ENCODE data around the gene MBTD1. TPM values are rescaled to one million over a fixed set of nuclear protein-coding genes. Genes with fewer than 3 reads are reported as not detected.
"Not testable (repeated sequence)": the region's sequence is repeated elsewhere in the genome, so short reads cannot be mapped to it uniquely, and the experiment has no call there.

Gene MBTD1
- total RNA-seq, 1 experiment from 2014 or later, result 3.9 TPM

- no peak for DNase-seq (ENCODE audit: low read depth)
- in situ Hi-C loops (cut with HindIII; ENCODE audit: low pct_unique_long_range_greater_than_20kb, low sequenced_read_pairs), result no loop called here
These were observed 56.0 kb downstream of the MBTD1 start for GRCh38 chr17:51203838-51204237.

- in situ Hi-C loops (cut with HindIII; ENCODE audit: low pct_unique_long_range_greater_than_20kb, low sequenced_read_pairs), result no loop called here
- DNase-seq (ENCODE audit: low read depth), result no peak
These were observed 59.0 kb downstream of the MBTD1 start for GRCh38 chr17:51200846-51201245.

GRCh38 chr17:51200295-51200694, 59.6 kb downstream of the MBTD1 start:
- in situ Hi-C loops (cut with HindIII; ENCODE audit: low pct_unique_long_range_greater_than_20kb, low sequenced_read_pairs), result no loop called here
- no peak for DNase-seq (ENCODE audit: low read depth)

GRCh38 chr17:51197754-51198153, 62.1 kb downstream of the MBTD1 start:
- no peak for DNase-seq (ENCODE audit: low read depth)
- in situ Hi-C loops (cut with HindIII; ENCODE audit: low pct_unique_long_range_greater_than_20kb, low sequenced_read_pairs), result no loop called here

GRCh38 chr17:51191895-51192294, 68.0 kb downstream of the MBTD1 start:
- no peak for DNase-seq (ENCODE audit: low read depth)
- in situ Hi-C loops (cut with HindIII; ENCODE audit: low pct_unique_long_range_greater_than_20kb, low sequenced_read_pairs), result no loop called here

- no peak for DNase-seq (ENCODE audit: low read depth)
- in situ Hi-C loops (cut with HindIII; ENCODE audit: low pct_unique_long_range_greater_than_20kb, low sequenced_read_pairs), result no loop called here
These were observed 70.2 kb downstream of the MBTD1 start for GRCh38 chr17:51189628-51190027.

DNA sequence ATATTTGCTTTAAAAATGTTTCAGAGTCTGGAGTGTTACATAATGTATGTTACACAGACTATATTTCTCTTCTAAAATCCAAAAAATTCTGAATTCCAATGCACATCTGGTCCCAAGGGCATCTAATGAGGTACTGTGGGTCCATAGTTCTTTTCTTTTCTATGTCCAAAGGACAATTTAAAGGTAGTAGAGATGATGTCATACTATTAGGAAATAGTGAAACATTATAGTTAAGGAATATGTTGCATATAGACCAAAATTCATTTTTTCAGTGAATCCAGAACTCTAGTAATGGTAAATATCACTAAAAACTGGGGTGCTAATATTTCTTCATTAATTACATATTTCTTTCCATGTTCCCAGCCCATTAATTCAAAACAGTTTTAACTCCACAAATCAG, 70.7 kb downstream of the MBTD1 start:
- in situ Hi-C loops (cut with HindIII; ENCODE audit: low pct_unique_long_range_greater_than_20kb, low sequenced_read_pairs), result no loop called here
- DNase-seq (ENCODE audit: low read depth), result no peak

- in situ Hi-C loops (cut with HindIII; ENCODE audit: low pct_unique_long_range_greater_than_20kb, low sequenced_read_pairs), result no loop called here
- DNase-seq (ENCODE audit: low read depth), result no peak
These were observed 71.5 kb downstream of the MBTD1 start for GRCh38 chr17:51188271-51188833.

DNA sequence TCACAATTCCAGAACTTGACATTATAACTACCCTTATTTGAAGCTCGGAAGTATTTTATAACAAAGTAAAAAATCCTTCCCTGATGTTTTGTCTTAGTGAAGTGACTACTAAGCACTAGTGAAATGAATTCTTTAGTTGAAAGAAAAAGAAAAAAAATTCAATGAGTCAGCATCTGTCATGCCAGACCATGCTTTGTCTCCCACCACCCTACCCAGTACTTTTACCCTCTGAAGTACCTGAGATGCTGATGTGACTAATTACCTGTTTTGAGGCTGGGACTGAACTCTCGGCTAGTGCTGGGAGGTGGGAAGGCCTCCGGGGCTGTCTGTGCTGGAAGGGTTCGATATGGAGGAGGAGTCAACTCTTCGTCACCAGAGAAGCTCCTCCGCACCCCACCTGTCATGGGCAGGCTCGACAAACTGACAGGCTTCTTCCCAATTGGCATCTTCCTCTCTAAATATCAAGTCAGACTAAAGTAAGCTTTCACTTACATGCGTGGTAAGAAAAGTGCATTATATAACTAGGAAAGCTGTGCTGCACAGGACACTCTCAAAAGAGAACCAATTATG, 74.0 kb downstream of the MBTD1 start:
- no peak for DNase-seq (ENCODE audit: low read depth)
- in situ Hi-C loops (cut with HindIII; ENCODE audit: low pct_unique_long_range_greater_than_20kb, low sequenced_read_pairs), result no loop called here

GRCh38 chr17:51184124-51184523, 75.7 kb downstream of the MBTD1 start:
- in situ Hi-C loops (cut with HindIII; ENCODE audit: low pct_unique_long_range_greater_than_20kb, low sequenced_read_pairs), result no loop called here
- no peak for DNase-seq (ENCODE audit: low read depth)

- no peak for DNase-seq (ENCODE audit: low read depth)
- in situ Hi-C loops (cut with HindIII; ENCODE audit: low pct_unique_long_range_greater_than_20kb, low sequenced_read_pairs), result no loop called here
These were observed 79.4 kb downstream of the MBTD1 start for GRCh38 chr17:51180486-51180885.

DNA sequence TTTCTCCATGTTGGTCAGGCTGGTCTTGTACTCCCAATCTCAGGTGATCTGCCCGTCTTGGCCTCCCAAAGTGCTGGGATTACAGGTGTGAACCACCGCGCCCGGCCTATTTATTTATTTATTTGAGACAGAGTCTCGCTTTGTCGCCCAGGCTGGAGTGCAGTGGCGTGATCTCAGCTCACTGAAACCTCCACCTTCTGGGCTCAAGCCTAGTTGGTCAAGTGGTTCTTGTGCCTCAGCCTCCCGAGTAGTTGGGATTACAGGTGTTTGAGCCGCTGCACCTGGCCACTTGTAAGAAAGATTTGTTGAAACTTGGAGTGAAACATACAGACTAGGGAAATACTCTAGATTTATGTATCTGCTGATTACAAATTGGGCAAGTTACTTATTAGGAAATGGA, 87.8 kb downstream of the MBTD1 start:
- DNase-seq (ENCODE audit: low read depth); in situ Hi-C loops (cut with HindIII; ENCODE audit: low pct_unique_long_range_greater_than_20kb, low sequenced_read_pairs): not testable (repeated sequence)

- DNase-seq (ENCODE audit: low read depth), result no peak
- in situ Hi-C loops (cut with HindIII; ENCODE audit: low pct_unique_long_range_greater_than_20kb, low sequenced_read_pairs), result no loop called here
These were observed 89.1 kb downstream of the MBTD1 start for GRCh38 chr17:51170736-51171135.

DNA sequence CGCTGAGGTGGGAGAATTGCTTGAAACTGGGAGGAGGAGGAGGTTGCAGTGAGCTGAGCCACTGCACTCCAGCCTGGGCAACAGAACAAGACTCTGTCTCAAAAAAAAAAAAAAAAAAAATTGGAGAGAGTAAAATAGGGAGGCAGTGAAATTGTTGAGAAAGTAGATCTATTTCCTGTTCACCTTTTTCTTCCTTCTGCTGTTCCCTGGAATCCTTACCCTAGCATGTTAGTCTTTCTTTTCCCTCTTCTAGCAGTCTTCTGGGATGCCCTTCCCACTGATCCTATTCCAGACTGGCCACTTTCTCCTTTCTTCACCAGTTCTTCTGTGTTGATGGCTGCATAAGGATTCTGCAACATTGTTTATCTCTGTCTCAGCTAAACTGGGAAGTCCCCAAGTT, 90.5 kb downstream of the MBTD1 start:
- in situ Hi-C loops (cut with HindIII; ENCODE audit: low pct_unique_long_range_greater_than_20kb, low sequenced_read_pairs), result no loop called here
- no peak for DNase-seq (ENCODE audit: low read depth)

GRCh38 chr17:51166987-51167931, 92.6 kb downstream of the MBTD1 start:
- in situ Hi-C loops (cut with HindIII; ENCODE audit: low pct_unique_long_range_greater_than_20kb, low sequenced_read_pairs), result no loop called here
- peak; percentile 53 for DNase-seq (ENCODE audit: low read depth)

DNA sequence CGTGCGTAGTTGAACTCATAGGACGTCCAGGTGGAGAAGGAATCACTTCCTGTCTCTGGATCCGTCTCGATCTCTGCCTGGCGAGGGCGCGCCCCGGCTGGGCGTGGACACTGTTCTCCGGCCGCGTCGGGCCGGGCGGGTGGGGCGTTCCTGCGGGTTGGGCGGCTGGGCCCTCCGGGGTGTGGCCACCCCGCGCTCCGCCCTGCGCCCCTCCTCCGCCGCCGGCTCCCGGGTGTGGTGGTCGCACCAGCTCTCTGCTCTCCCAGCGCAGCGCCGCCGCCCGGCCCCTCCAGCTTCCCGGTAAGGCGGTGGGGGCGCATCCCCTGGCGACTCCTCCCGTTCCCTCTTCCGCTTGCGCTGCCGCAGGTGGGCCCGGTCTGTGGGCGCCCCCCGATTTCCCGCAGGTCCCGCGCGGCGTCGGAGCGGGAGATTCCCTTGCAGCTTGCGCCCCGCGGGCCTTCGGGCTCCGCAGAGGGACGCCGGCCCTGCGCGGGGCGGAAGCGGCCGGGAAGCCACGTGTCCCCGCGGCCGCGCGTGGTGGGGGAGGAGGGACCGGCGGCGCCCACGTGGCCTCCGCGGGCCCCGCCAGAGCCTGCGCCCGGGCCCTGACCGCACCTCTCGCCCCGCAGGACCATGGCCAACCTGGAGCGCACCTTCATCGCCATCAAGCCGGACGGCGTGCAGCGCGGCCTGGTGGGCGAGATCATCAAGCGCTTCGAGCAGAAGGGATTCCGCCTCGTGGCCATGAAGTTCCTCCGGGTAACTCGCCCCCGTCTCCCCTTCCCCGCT, 93.5 kb downstream of the MBTD1 start, which contains the start of gene NME2:
Gene NME2 (plus strand): TSS at position 214 of the 789 bp plus-strand sequence. CDS start 420 bp downstream, at position 634.
- DNase-seq (ENCODE audit: low read depth), result peak; percentile 87
- in situ Hi-C loops (cut with HindIII; ENCODE audit: low pct_unique_long_range_greater_than_20kb, low sequenced_read_pairs), result no loop called here

- in situ Hi-C loops (cut with HindIII; ENCODE audit: low pct_unique_long_range_greater_than_20kb, low sequenced_read_pairs), result no loop called here
- no peak for DNase-seq (ENCODE audit: low read depth)
These were observed 94.1 kb downstream of the MBTD1 start for GRCh38 chr17:51165680-51166197.

- in situ Hi-C loops (cut with HindIII; ENCODE audit: low pct_unique_long_range_greater_than_20kb, low sequenced_read_pairs), result no loop called here
- no peak for DNase-seq (ENCODE audit: low read depth)
These were observed 94.8 kb downstream of the MBTD1 start for GRCh38 chr17:51164911-51165679.

All from Caki2 (cell line).